ENCODE measurements around the gene POLR2L.

The POLR2L gene

DNA sequence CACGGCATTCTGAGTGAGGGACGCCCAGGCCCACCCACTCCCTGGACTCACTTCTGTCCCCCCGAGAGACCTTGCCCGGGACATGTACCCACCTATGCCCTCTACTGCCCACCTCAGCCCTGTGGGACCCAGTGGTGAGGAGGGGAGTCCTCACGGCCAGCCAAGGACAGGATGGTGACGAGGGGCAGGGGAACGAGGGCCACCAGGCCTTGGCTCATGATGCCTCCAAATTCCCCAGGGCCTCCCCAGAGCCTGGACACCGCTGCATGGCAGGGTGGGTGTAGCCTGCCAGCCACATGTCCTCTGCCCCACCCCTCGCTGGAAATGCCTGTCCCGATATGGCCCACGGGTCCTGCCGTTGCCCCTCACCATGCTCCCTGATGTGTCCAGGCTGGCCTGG lies 26.5 kb upstream of the POLR2L start:
- DNase-seq (ENCODE audit: low read depth), result no peak

GRCh38 chr11:868394-868793 lies 26.1 kb upstream of the POLR2L start:
- no peak for DNase-seq (ENCODE audit: low read depth)

GRCh38 chr11:867856-868358 lies 25.6 kb upstream of the POLR2L start:
- no peak for DNase-seq (ENCODE audit: low read depth)

DNA sequence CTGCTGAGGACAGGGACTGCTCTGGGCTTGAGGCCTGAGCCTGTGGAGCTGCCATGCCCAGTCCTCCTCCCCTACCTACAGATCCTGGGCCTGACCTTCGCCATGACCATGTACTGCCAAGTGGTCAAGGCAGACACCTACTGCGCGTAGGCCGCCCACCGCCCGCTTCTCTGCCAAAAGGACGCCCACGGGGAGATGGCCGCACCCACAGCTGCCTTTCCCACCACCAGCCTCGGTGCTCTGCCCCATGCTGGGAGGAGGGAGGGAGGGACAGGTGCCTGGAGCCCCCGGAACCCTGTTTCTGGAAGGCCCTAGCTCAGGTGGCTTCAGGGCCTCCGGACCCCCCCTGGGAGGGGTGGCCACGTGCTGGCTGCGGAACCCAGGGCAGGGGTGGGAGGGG lies 24.2 kb upstream of the POLR2L start:
- no peak for DNase-seq (ENCODE audit: low read depth)

DNA sequence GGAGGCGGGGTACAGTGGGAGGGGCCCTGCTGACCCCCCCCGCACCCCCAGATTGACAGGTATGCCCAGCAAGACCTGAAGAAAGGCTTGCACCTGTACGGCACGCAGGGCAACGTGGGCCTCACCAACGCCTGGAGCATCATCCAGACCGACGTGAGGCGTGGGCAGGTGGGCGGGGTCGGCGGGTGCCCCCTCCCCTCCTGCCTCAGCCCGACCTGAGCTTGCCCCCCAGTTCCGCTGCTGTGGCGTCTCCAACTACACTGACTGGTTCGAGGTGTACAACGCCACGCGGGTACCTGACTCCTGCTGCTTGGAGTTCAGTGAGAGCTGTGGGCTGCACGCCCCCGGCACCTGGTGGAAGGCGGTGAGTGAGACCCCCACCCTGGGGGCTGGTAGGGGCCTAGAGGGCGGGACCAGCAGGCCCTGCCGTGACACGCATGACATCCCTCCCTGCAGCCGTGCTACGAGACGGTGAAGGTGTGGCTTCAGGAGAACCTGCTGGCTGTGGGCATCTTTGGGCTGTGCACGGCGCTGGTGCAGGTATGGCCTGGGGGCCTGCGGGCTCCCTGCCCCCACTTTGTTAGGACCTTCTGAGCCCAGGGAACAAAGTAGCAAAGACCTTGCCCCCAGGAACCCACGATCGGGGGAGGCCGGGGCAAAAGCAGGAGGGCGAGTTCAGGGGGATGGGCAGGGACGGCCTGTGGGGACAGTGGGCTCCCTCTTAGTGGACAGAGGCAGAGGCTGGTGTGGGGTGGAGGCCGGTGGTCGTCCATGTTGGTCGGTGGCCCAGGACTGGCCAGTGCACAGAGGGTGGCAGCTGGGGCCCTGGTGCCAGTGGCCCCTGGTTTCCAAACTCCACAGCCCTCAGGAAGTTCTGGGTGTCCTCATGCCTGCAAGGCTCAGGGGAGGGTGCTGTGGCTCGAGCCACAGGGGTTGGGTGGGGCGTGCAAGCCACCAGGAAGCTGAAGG lies 23.4 kb upstream of the POLR2L start:
- DNase-seq (ENCODE audit: low read depth), result no peak

- no peak for DNase-seq (ENCODE audit: low read depth)
Observed at GRCh38 chr11:864898-865297, 22.6 kb upstream of the POLR2L start.

GRCh38 chr11:863910-864827 lies 21.8 kb upstream of the POLR2L start:
- DNase-seq (ENCODE audit: low read depth), result no peak

GRCh38 chr11:863023-863909 lies 20.9 kb upstream of the POLR2L start:
- no peak for DNase-seq (ENCODE audit: low read depth)

- no peak for DNase-seq (ENCODE audit: low read depth)
Observed at GRCh38 chr11:862696-863022, 20.3 kb upstream of the POLR2L start.

GRCh38 chr11:862081-862661 lies 19.8 kb upstream of the POLR2L start:
- DNase-seq (ENCODE audit: low read depth), result no peak

DNA sequence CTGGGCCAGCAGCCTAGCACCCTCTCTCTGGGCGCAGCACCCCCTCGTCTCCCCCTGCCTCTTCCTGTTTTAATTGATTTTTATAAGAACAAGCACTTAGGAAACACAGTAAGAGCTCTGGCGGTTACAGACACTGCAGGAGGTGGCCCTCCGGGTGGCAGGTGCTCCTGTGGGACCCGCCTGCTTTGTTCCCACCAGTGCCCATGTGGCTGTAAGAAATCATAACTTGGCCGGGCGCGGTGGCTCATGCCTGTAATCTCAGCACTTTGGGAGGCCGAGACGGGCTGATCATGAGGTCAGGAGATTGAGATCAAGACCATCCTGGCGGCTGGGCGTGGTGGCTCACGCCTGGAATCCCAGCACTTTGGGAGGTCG lies 18.8 kb upstream of the POLR2L start:
- no peak for DNase-seq (ENCODE audit: low read depth)

GRCh38 chr11:860234-861104 lies 18.1 kb upstream of the POLR2L start:
- no peak for DNase-seq (ENCODE audit: low read depth)

GRCh38 chr11:859394-860131 lies 17.2 kb upstream of the POLR2L start:
- no peak for DNase-seq (ENCODE audit: low read depth)

- DNase-seq (ENCODE audit: low read depth), result no peak
Observed at GRCh38 chr11:858762-859339, 16.5 kb upstream of the POLR2L start.

GRCh38 chr11:858053-858761 lies 15.9 kb upstream of the POLR2L start:
- DNase-seq (ENCODE audit: low read depth), result no peak

GRCh38 chr11:856397-856796 lies 14.1 kb upstream of the POLR2L start:
- DNase-seq (ENCODE audit: low read depth), result no peak

DNA sequence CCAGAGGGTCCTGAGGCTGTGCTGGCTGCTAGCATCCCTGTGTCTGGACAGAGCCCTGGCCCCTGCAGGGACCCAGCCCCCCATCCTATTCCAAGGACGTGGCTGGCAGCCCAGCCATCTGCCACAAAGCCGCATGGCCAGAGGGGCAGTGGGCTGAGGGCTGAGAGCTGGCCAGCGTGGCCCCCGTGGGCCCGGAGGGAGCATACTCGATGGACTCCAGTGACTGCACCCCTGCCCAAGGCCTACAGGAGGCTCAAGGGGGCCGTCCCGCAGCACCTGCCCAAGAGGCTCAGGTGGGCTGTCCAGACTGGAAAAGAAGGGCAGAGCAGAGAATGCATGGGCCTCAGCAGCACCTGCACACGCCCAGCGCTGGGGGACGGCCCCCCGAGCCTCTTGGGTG lies 13.5 kb upstream of the POLR2L start:
- DNase-seq (ENCODE audit: low read depth), result no peak

GRCh38 chr11:855330-855674 lies 13.0 kb upstream of the POLR2L start:
- DNase-seq (ENCODE audit: low read depth), result no peak
